AG04450 (cell line): ENCODE data around the gene UBE2F. TPM values are rescaled to one million over a fixed set of nuclear protein-coding genes. Genes with fewer than 3 reads are reported as not detected.
A peak's percentile ranks its signal among the peaks of the same experiment; 100 is the strongest.

Experiments
- CTCF ChIA-PET: fragments of 300-600, 350-600 bp; formaldehyde crosslinking; extraction: SDS; loops from one replicate; lab custom pipeline; 2022; ENCODE audit warnings: antibody characterized with exemption, inconsistent platforms; lab: Charles Lee
- POLR2A ChIA-PET: fragments of 350-600 bp; formaldehyde crosslinking; extraction: SDS; loops from one replicate; lab custom pipeline; 2021; ENCODE audit warnings: antibody characterized with exemption, inconsistent platforms; lab: Yijun Ruan, JAX
- DNase-seq: peaks from one replicate; pipeline ENCODE4 v3.0.0-alpha.2; 2011; ENCODE audit warnings: low read depth, low spot score
- H3K27ac ChIP-seq: one replicate; pipeline ENCODE4 v1.5.1; 2012; ENCODE audit warnings: low read depth, low read length, control low read depth
- H3K27me3 ChIP-seq: one replicate; pipeline ENCODE4 v1.6.0; 2012; ENCODE audit warnings: low read length; ENCODE audit not compliant: control insufficient read depth, insufficient read depth
- H3K4me3 ChIP-seq: 2 replicates; pipeline ENCODE4 v1.5.1; 2011; ENCODE audit warnings: mild to moderate bottlenecking, low read depth, low read length, control low read depth
- H3K9me3 ChIP-seq: 2 replicates; pipeline ENCODE4 v1.5.1; 2012; ENCODE audit warnings: low read length; ENCODE audit not compliant: control insufficient read depth, insufficient read depth
- polyA plus RNA-seq: library from polyadenylated mRNA; depleted of rRNA; stranded (reverse); fragments of >200 nt; gene quantifications from 2 replicates; pipeline ENCODE4 v1.2.3, GENCODE V29; 2011
- TF ChIP-seq, protein P1 (sequence below): IDR thresholded peaks from 2 replicates; pipeline ENCODE4 v1.5.1; 2011; ENCODE audit warnings: low read depth, low read length, control low read depth, inconsistent platforms

UBE2F gene
- polyA plus RNA-seq, 1 experiment = 119 TPM

DNA sequence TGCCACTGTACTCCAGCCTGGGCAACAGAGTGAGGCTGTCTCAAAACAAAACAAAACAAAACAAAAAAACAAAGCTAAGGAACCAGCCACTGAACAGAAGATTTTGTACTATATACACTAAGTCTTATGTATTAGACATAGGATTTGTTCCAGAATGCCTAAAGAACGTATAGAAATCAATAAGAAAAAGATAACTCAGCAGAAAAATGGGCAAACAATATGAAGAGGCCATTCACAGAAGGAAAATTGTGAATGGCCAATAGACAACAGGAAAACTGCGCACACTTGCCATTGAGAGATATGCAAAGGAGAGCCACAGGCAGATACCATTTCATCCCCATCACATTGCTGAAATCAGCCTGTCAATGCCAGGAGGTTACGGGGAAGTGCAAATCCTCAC is 14.9 kb upstream of the UBE2F start:
- Histone ChIP-seq H3K27ac (no peak overlapping the region), H3K4me3 (no peak overlapping the region), H3K27me3 (peaks cover 23% of the 10 kb centered on the region), H3K9me3 (no peaks in the 10 kb centered on the region; the same call in 1 of the 2 replicates)
- TF ChIP-seq, protein P1, sequence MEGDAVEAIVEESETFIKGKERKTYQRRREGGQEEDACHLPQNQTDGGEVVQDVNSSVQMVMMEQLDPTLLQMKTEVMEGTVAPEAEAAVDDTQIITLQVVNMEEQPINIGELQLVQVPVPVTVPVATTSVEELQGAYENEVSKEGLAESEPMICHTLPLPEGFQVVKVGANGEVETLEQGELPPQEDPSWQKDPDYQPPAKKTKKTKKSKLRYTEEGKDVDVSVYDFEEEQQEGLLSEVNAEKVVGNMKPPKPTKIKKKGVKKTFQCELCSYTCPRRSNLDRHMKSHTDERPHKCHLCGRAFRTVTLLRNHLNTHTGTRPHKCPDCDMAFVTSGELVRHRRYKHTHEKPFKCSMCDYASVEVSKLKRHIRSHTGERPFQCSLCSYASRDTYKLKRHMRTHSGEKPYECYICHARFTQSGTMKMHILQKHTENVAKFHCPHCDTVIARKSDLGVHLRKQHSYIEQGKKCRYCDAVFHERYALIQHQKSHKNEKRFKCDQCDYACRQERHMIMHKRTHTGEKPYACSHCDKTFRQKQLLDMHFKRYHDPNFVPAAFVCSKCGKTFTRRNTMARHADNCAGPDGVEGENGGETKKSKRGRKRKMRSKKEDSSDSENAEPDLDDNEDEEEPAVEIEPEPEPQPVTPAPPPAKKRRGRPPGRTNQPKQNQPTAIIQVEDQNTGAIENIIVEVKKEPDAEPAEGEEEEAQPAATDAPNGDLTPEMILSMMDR = no peak
- DNase-seq = no peak
- POLR2A ChIA-PET = no interaction called here
- CTCF ChIA-PET = interaction anchor here (0.5 to 0.7 kb wide), 4 partner anchors 62 to 478 kb away, joined by 3 to 7 read pairs (median 4); no protein-coding TSS in a partner anchor

DNA sequence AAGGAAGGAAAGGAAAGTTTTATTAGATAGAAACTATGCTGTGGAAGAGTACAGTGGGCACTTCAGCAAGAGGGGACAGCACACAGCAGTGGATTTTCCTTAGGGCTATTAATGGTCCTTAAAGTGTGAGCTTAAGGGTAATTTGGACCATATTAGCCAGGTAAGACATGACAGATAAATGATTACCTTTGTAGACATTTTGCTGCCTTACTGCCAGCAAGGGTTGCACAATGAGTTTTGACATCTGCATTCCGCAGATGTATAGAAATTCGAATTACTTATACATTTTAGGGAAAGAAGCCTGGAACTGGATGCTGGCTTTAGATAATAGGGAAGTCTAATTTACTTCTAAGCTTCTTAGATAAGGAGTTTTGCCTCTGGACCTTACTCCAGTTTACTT is 14.0 kb upstream of the UBE2F start:
- Histone ChIP-seq H3K27me3 (peaks cover 27% of the 10 kb centered on the region), H3K4me3 (no peak overlapping the region), H3K27ac (no peak overlapping the region), H3K9me3 (no peaks in the 10 kb centered on the region; the same call in 1 of the 2 replicates)
- DNase-seq = no peak
- CTCF ChIA-PET = no interaction called here
- TF ChIP-seq, protein P1 = no peak
- POLR2A ChIA-PET = no interaction called here

DNA sequence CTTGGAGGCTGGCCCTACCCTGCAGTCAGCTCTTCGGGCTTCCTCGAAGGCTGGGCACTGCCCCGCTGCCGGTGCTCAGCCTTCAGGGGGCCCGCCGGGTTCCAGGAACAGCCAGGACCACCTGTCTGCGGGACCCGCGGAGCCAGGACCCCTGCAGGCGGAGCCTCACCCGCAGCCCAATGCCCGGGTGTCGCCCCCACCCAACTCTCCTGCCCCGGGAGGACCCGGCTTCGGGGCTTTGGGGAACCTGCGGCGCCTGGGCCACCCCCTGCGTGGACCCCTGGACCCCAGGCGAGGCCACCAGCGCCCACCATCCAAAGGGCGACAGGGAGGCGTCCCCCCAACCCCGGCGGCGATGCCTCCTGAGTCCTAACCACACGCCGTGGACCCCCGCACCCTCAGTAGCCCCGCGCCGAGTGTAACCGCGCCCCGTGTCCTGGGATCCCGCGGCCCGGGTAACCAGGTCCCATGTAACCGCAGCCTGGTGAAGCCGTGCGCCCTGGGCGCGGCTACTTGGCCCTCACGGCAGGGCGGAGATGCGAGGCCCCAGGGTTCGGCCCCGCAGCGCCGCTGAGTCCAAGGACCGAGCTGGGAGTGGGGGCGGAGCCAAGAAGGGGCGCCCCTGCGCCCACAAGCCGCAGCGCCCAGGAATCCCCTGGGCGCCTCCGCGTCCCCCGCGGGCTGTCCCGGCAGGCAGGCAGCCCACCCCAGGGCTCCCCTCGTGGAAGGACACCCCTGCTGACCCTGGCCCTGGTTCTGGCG is 11.0 kb upstream of the UBE2F start:
- TF ChIP-seq, protein P1 = no peak
- ChIA-PET POLR2A (interaction anchor here (0.7 to 0.9 kb wide), 2 partner anchors 17 to 21 kb away, joined by 3 read pairs; no protein-coding TSS in a partner anchor), CTCF (interaction anchor here (0.6 to 1.6 kb wide), 2 partner anchors 32 to 122 kb away, joined by 5 to 8 read pairs; no protein-coding TSS in a partner anchor)

DNA sequence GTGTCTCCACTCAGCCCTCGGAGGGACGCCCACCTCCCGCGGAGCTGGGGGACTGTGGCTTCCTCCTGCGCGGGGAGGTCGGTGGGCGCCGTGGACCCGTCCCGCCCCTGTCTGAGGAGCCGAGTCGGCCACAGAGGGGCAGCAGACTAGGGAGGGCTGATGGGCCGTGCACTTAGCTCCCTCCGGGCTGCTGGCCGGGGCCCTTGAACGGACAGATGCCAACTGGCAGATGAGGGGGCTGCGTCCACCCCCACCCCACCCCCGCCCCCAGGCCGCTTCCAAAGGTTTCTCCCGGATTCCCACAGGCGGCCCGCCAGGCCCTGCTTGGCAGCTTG is 10.4 kb upstream of the UBE2F start:
- peak overlapping the region; percentile 45 for H3K4me3 ChIP-seq
- ChIA-PET CTCF (interaction anchor here (1.6 kb wide), 1 partner anchor 33 kb away, joined by 8 read pairs; no protein-coding TSS in a partner anchor), POLR2A (interaction anchor here (0.7 to 0.9 kb wide), 2 partner anchors 17 to 21 kb away, joined by 3 read pairs; no protein-coding TSS in a partner anchor)
- peaks cover 33% of the 10 kb centered on the region for H3K27me3 ChIP-seq
- no peak for DNase-seq
- H3K9me3 ChIP-seq = peaks cover 7% of the 10 kb centered on the region
- no peak overlapping the region for H3K27ac ChIP-seq
- TF ChIP-seq, protein P1 = peak; percentile 1; the same call in 1 of the 2 replicates

More for the DNA sequence above, 11.0 kb upstream of the UBE2F start:
- Histone ChIP-seq H3K27ac (no peak overlapping the region), H3K9me3 (peaks cover 4% of the 10 kb centered on the region; the same call in 1 of the 2 replicates), H3K27me3 (peaks cover 32% of the 10 kb centered on the region), H3K4me3 (peak overlapping the region; percentile 45)
- DNase-seq = no peak

DNA sequence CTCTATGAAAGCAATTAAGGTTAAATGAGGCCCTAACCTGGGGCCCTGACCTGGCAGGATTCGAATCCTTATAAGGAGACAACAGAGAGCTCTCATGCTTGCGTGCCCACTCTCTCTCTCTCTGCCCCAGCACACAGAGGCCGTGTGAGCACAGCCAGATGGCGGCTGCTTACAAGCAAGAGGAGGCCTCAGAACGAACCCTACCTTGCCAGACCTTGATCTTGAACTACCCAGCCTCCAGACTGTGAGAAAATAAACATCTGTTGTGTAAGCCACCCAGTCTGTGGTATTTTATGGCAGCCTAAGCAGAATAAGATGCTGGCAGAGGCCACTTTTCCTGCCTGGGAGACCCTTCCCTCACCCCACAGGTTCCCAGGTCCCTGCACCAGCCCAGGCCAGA is 5.2 kb upstream of the UBE2F start:
- POLR2A ChIA-PET = no interaction called here

More for the DNA sequence above, 5.2 kb upstream of the UBE2F start:
- H3K27ac ChIP-seq = no peak overlapping the region
- peaks cover 12% of the 10 kb centered on the region for H3K27me3 ChIP-seq
- H3K9me3 ChIP-seq = peaks cover 25% of the 10 kb centered on the region
- TF ChIP-seq, protein P1 = no peak
- no peak for DNase-seq
- H3K4me3 ChIP-seq = no peak overlapping the region
- CTCF ChIA-PET = interaction anchor here (1.4 kb wide), 1 partner anchor 302 kb away, joined by 3 read pairs; no protein-coding TSS in a partner anchor
